DMS 273 (cell line): Measurements from ENCODE around the gene B3GNT9.

Source experiments
- DNase-seq: peaks from one replicate; lab custom pipeline; 2025; ENCODE audit not compliant: unreplicated experiment; lab: John Stamatoyannopoulos, UW

Gene B3GNT9

DNA sequence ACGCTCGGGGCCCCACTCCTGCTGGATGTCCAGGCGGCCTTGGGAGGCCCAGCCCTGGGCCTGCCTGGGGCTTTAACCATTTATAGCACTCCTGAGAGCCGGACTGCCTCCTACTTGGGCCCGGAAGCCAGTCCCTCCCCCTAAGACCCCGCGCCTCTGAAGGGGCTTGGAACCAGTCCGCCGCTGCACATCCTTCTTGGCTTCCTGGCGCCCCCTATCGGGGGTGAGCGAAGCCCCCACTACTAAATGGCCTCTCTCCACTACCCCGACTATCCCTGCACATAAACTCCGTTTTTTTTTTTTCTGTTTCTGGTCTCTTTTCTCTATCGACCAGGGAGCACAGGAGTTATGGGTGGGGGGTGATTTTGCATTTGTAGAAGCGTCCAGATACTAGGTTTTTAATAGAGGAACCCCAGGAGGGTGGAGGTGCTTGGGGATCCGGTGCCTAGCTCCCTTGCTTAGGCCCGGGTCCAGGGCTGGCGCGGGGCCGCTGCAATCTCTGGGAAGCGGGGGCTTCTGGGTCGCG, 18.9 kb upstream of the B3GNT9 start:
- DNase-seq: peak; percentile 78

- DNase-seq: no peak
Observed at GRCh38 chr16:67169011-67169451, 18.2 kb upstream of the B3GNT9 start.

- no peak for DNase-seq
Observed at GRCh38 chr16:67167588-67167987, 16.8 kb upstream of the B3GNT9 start.

GRCh38 chr16:67166598-67167168, 15.9 kb upstream of the B3GNT9 start:
- no peak for DNase-seq

GRCh38 chr16:67166110-67166547, 15.3 kb upstream of the B3GNT9 start:
- DNase-seq: no peak

DNA sequence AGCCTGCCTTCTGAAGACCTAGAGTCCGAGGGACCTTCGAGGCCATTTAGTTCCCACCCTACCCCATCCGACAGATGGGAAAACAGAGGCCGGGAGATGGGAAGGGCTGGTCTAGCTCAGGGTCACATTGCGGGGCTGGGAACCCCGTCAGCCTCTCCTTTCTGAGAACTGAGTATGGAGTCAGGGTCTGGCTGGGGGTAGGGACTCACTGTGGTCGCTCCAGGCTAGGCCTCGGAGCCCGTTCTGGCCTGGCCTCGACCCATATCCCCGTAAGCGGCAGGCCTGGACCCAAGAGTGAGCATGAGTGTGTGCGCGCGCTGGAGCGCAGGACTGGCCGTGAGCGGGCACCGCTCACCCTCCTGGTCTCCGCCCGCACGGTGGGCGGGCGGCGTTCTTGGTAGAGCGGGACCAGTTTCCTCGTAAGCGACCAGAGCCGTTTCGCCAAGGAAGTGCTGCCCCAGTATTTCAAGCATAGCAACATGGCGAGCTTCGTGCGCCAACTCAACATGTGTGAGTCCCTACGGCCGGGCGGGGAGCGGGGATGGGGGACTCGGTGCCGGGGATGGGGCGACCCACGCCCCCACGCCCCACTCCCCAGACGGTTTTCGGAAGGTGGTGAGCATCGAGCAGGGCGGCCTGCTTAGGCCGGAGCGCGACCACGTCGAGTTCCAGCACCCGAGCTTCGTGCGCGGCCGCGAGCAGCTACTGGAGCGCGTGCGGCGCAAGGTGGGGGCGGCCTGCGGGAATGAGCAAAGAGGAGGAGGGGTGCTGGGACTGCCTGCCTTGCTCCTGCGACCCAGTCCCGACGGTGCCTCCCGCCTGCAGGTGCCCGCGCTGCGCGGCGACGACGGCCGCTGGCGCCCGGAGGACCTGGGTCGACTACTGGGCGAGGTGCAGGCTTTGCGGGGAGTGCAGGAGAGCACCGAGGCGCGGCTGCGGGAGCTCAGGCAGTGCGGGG, 14.6 kb upstream of the B3GNT9 start:
- DNase-seq: no peak

- DNase-seq: peak; percentile 39
Observed at GRCh38 chr16:67164599-67165061, 13.8 kb upstream of the B3GNT9 start, which contains the start of gene HSF4. Gene HSF4, plus strand, starts transcription at chr16:67164745. Its CDS starts 67 bp downstream, at chr16:67164812.

- peak; percentile 54 for DNase-seq
Observed at GRCh38 chr16:67163999-67164558, 13.3 kb upstream of the B3GNT9 start.

- peak; percentile 88 for DNase-seq
Observed at GRCh38 chr16:67163164-67163998, 12.6 kb upstream of the B3GNT9 start.

DNA sequence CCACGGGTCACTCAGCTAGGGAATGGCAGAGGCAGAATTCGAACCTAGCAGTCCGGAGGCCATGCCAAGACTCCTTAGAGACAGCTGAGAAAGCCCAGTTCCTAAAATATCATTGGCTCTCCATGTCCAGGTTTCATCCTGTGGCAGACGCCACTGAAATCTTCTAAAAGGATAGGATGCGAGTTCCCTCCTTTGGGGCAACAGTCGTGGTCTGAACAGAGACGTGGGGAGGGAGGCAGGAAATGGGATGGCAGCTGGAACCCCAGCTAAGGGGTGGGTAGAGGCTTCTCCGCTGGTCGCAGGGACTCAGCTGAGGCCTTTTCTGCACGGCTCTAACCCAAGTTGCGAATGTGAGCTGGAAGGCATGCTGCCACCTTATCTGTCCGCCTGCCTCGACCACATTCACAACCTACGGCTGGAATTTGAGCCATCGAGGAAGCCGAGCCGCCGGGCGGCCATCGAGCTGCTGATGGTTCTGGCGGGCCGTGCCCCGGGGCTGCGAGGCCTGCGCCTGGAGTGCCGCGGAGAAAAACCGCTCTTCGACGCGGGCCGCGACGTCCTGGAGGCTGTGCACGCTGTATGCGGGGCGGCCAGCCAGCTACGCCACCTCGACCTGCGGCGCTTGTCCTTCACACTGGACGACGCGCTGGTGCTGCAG, 11.8 kb upstream of the B3GNT9 start:
- peak; percentile 84 for DNase-seq

DNA sequence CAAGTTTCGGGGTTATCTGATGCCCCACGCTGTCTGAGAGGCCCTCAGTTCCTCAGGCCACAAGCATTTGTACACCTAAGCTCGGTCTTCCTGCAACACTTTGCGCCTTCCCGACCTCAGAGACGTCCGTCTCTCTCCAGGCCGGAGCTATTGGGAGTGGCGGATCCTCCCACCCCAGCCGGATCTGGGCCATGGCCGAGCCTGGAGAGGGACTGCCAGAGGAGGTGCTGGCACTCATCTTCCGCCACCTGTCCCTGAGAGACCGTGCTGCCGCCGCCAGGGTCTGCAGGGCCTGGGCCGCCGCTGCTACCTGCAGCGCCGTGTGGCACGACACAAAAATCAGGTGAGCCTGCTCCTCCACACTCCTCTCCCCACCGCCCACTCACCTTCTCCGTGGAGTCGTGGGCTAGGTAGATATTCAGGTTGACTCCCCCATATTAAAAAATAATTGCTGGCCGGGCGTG, 10.8 kb upstream of the B3GNT9 start:
- DNase-seq: peak; percentile 63

- DNase-seq: peak; percentile 65
Observed at GRCh38 chr16:67158637-67159600, 8.1 kb upstream of the B3GNT9 start.

- peak; percentile 71 for DNase-seq
Observed at GRCh38 chr16:67157892-67158635, 7.3 kb upstream of the B3GNT9 start.

DNA sequence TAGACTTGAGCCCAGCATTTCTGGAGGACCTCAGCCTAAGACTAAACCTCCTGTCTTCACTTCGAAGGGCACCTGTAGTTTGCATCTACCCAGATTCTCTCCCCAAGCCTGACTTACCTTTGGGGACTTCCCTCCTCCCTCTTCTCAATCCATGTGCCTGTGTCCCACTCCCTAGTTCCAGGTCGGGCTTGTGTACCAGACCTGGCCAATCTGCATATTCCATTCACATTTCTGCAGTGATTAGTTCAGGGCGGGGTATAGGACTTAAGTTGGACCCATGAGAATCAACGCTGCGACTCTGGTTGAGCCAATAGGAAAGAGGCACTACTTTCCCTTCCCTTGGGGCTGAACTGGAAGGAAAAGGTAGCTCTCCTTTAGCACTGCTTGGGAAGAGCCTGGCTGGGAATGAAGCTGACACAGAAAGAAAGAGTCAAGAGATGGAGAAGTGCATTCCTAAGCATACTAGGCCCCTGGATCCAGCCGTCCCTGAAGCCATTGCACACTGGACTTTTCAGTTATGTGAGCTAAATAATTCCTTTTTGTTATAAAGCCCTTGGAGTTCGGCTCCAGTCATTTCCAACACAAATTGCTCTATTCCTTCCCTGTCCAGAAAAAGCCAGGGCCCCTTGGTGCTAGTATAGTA, 6.4 kb upstream of the B3GNT9 start:
- no peak for DNase-seq

- no peak for DNase-seq
Observed at GRCh38 chr16:67156143-67156844, 5.5 kb upstream of the B3GNT9 start.

DNA sequence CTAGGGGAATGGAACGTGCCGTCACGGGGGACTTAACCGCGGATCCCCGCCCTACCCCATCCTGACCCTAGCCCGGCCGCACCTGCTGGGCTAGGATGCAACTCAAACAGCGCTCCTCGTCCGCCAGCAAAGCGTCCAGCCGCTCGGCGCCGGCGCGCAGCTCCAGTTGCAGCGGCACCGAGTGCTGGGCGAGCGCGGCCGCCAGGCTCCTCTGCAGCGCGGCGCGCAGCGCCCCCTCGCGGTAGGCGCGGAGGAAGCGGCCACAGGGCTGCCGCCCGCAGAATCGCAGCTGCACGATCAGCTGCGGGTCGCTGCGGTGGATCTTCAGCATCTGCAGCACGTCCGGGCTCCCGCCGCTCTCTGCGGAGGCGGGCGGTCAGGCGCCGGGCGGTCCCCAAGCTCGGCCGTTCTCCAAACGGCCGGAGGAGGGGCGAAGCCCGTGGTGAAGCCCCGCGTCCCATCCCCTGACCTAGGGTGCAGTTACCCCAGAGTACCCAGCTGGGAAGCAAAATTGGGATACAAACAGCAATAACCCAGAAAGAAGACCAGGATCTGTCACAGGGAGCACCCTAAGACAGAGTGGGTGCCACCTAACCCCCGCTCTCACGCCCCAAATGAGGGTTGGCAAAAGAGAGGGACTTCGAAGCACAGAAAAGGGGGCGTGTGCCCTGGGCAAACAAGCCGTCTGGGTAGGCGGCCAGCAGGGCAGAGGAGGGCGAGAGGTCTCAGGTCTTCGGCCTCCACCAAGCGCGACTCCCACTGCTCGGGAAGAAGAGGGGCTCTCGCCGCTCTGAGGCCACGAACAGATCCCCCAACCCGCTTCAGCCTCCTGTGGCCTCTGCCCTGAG, 4.7 kb upstream of the B3GNT9 start:
- peak; percentile 94 for DNase-seq
